Body of pancreas (tissue), 4 donors: ENCODE data around the gene ARSB. TPM values are rescaled to one million over a fixed set of nuclear protein-coding genes. Genes with fewer than 3 reads are reported as not detected.

Experiments
- ATAC-seq: fragments of 150-250 bp; one replicate; pipeline ENCODE4 v1.9.1; 2016
- DNase-seq, 4 donors: peaks; one replicate each; pipeline ENCODE4 v3.0.0-alpha.2; 2019
- H3K27ac ChIP-seq, 4 donors: fragments of 200-600 bp; sonication (generic); 1 replicate in 3 of 4; 2 replicates in 1 of 4; pipeline versions ENCODE4 v1.5.1 to v1.6.1; 2016 to 2019; ENCODE audit warnings: mild to moderate bottlenecking in 1 of 4, mixed read lengths in 1 of 4, moderate library complexity in 1 of 4
- H3K27me3 ChIP-seq, 2 donors: fragments of 200-600 bp; sonication (generic); one replicate each; pipeline ENCODE4 v1.6.0; 2016; ENCODE audit warnings: mild to moderate bottlenecking in 1 of 2
- H3K36me3 ChIP-seq, 2 donors: fragments of 200-600 bp; sonication (generic); replicated peaks in 1 of 2; 2 replicates each; pipeline ENCODE4 v1.5.1; 2016; ENCODE audit warnings: low read depth in 2 of 2; ENCODE audit not compliant: insufficient read depth in 1 of 2
- H3K4me1 ChIP-seq: fragments of 200-600 bp; sonication (generic); one replicate; pipeline ENCODE4 v1.6.0; 2016
- H3K4me3 ChIP-seq, 2 donors: fragments of 200-600 bp; sonication (generic); 1 replicate in 1 of 2; 2 replicates in 1 of 2; pipeline ENCODE4 v1.5.1; 2016 to 2019
- H3K9me3 ChIP-seq, 3 donors: fragments of 200-600 bp; sonication (generic); 1 replicate in 2 of 3; 2 replicates in 1 of 3; pipeline ENCODE4 v1.5.1; 2016
- POLR2A ChIP-seq, 3 donors: fragments of 450-650 bp; IDR thresholded peaks; one replicate each; pipeline ENCODE4 v1.6.1; 2016; ENCODE audit warnings: antibody characterized with exemption in 3 of 3, mild to moderate bottlenecking in 2 of 3
- WGBS, 2 donors: methylation state at CpG; one replicate each; pipeline ENCODE4 v1.1.5; 2017; 5-methylcytosine and 5-hydroxymethylcytosine counted together
- intact Hi-C: fragments of 100-400 bp; cut with DNase I; formaldehyde crosslinking; loops from one replicate; pipeline ENCODE4 v1.15.1; 2023
- total RNA-seq, 2 donors: library from RNA; depleted of rRNA; stranded (reverse); fragments of >200 nt; gene quantifications; one replicate each; pipeline ENCODE4 v1.1.0, GENCODE V29; 2016
- TF ChIP-seq, protein P1 (sequence below), 7 experiments: fragments of 450-650 bp in 4 of 7; fragments of 200-600 bp in 3 of 7; sonication (generic) in 3 of 7; IDR thresholded peaks; one replicate each; pipeline ENCODE4 v1.5.1; 2016 to 2019; ENCODE audit warnings: antibody characterized with exemption in 7 of 7

ARSB gene
- total RNA-seq, 2 donors from 2014 or later: 9.9 to 12.2 TPM

DNA sequence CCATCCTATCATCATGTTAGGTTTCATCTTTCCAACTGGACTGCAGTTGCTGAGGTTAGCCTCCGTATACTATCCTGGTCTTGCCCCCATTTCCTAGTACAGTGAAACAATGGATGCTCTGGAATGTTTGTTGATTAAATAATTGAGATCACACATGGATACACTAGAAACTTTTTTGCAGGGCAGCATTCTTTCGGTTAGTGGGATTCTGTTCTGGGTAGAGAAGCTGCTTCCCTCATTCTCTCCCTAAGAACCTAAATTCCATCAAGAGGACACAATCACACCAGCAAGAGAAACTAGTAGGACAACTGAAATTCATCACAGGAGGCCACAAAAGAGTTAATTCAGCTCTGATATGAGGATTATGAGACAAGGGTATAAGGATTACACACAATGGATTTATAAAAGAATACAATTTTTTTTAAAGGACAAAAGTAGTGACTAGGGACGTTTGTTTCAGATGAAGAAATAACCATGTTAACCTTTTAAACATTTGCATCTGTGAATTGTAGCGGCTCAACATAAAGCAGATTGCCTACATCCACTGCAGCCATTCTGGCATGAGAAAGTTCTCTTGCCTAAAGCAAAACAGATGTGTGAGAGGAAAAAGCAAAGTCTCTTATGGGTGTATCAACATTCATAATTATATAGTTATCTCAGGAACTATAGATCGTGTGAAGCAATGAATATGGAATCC, 173.8 kb downstream of the ARSB start:
- WGBS, 2 donors: 78 to 87% methylated on average over 5 of the region's 5 CpGs
- no peak overlapping the region for H3K27ac ChIP-seq
- intact Hi-C loops: no loop called here

DNA sequence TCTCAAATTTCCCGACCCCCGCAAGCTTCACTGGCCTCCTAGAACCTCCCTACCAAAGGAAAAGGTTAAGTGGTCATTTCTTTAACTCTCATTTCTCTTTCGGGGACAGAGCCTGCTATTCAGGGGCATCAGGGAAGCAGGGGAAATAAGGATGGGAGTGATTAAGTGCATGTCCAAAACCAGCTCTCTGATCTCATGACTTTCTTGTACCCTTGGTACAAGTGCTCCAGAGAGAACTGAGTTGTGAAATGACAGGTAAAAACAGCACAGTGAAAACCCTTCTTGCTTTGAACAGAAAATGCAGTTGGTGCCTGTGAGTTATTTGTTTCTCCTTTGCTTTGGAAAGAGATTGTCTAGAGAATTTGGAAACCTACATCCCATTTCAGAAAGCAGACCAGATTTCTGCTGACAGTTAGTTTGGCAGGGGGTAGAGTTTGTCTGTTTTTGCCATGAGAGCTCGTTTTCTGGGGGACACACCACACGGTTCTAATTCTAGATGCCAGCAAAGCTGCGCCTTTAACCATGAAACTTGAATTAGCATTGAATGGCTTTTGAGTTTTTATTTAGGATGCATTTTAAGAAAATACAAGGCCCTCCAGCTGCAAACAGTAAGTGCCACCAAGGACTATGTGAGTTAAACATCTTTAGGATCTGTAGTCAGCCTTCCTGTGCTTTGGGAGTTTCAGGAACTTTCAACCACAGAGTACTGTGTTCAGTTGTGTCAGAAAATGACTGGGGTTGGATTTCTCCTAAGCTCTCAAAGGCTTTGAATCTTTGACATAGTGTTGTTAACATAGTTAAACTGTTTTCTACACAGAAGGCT, 174.8 kb downstream of the ARSB start:
- 87 to 93% methylated on average over 6 of the region's 6 CpGs for WGBS, 2 donors
- intact Hi-C loops: no loop called here
- no peaks in the 10 kb centered on the region for H3K27me3 ChIP-seq
- no peaks in the 10 kb centered on the region for H3K4me1 ChIP-seq
- H3K27ac ChIP-seq: no peak overlapping the region
- no peak overlapping the region for H3K4me3 ChIP-seq
- no peaks in the 10 kb centered on the region for H3K36me3 ChIP-seq
- TF ChIP-seq, protein P1, sequence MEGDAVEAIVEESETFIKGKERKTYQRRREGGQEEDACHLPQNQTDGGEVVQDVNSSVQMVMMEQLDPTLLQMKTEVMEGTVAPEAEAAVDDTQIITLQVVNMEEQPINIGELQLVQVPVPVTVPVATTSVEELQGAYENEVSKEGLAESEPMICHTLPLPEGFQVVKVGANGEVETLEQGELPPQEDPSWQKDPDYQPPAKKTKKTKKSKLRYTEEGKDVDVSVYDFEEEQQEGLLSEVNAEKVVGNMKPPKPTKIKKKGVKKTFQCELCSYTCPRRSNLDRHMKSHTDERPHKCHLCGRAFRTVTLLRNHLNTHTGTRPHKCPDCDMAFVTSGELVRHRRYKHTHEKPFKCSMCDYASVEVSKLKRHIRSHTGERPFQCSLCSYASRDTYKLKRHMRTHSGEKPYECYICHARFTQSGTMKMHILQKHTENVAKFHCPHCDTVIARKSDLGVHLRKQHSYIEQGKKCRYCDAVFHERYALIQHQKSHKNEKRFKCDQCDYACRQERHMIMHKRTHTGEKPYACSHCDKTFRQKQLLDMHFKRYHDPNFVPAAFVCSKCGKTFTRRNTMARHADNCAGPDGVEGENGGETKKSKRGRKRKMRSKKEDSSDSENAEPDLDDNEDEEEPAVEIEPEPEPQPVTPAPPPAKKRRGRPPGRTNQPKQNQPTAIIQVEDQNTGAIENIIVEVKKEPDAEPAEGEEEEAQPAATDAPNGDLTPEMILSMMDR (IDR thresholded peaks at IDR 0.05): no peak
- TF ChIP-seq POLR2A (IDR thresholded peaks at IDR 0.05): no peak
- DNase-seq: no peak
- ATAC-seq: no peak
- no peaks in the 10 kb centered on the region for H3K9me3 ChIP-seq

More for the DNA sequence above, 173.8 kb downstream of the ARSB start:
- ATAC-seq (no peak), DNase-seq (no peak)
- TF ChIP-seq, protein P1 (IDR thresholded peaks at IDR 0.05): no peak
- no peak for TF ChIP-seq POLR2A (IDR thresholded peaks at IDR 0.05)
- H3K4me1 ChIP-seq: no peaks in the 10 kb centered on the region
- H3K4me3 ChIP-seq: no peak overlapping the region
- H3K9me3 ChIP-seq: no peaks in the 10 kb centered on the region
- no peaks in the 10 kb centered on the region for H3K27me3 ChIP-seq
- H3K36me3 ChIP-seq: no peaks in the 10 kb centered on the region

DNA sequence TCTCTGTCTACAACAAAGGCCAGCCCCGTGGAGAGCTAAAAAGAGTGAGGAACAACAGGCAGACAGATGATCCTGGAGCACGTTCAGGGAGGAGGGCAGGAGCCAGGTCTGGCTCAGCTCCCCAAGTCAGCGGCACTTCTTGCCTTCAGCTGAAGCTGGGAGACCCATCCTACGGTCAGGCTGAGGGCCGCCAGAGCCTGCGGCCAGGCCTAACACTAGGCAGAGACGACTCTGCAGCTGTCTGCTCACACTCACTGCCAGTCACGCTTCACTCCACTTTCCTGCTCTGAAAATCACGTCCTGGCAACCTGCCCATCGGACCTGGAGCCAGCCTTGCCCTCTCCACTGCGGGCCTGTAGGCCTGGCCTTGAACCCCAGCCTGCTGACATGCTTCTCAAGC, 175.7 kb downstream of the ARSB start:
- intact Hi-C loops: no loop called here
- Histone ChIP-seq H3K27ac (no peak overlapping the region), H3K36me3 (no peaks in the 10 kb centered on the region), H3K9me3 (no peaks in the 10 kb centered on the region), H3K27me3 (no peaks in the 10 kb centered on the region), H3K4me1 (no peaks in the 10 kb centered on the region), H3K4me3 (no peak overlapping the region)
- no peak for TF ChIP-seq POLR2A (IDR thresholded peaks at IDR 0.05)
- TF ChIP-seq, protein P1 (IDR thresholded peaks at IDR 0.05): no peak
- DNase-seq (peak in 1 of 4 donors; percentile 15), ATAC-seq (no peak)
- 71 to 72% methylated on average over 8 to 11 of the region's 11 CpGs for WGBS, 2 donors

DNA sequence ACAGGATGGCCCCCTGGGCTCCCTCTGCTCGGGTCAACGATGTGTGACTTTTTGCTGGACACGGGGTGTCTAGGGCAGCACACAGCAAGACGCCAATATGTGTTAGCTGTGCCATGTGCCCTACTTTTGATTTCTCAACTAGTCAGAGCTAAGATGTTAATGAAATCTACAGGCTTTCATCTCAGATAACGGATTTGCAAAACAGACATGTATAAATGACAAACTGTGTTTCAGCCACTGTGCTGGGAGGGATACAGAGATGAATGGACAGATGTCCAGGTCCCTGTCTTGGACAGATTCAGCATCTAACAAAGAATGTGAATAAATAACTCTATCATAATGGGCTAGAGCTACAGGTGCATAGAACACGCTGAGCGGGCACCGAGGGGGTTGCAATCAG, 176.3 kb downstream of the ARSB start:
- no peak overlapping the region for H3K27ac ChIP-seq
- intact Hi-C loops: no loop called here

More for the DNA sequence above, 176.3 kb downstream of the ARSB start:
- H3K36me3 ChIP-seq: no peaks in the 10 kb centered on the region
- no peak overlapping the region for H3K4me3 ChIP-seq
- no peaks in the 10 kb centered on the region for H3K9me3 ChIP-seq
- no peak for DNase-seq
- H3K4me1 ChIP-seq: no peaks in the 10 kb centered on the region
- 83 to 89% methylated on average over 8 of the region's 8 CpGs for WGBS, 2 donors
- TF ChIP-seq, protein P1 (IDR thresholded peaks at IDR 0.05): no peak
- no peak for TF ChIP-seq POLR2A (IDR thresholded peaks at IDR 0.05)
- ATAC-seq: no peak
- no peaks in the 10 kb centered on the region for H3K27me3 ChIP-seq
